Endodermal cell (in vitro differentiated cells): ENCODE results near the gene APOBEC3B. TPM values are rescaled to one million over a fixed set of nuclear protein-coding genes. Genes with fewer than 3 reads are reported as not detected.
A peak's percentile ranks its signal among the peaks of the same experiment; 100 is the strongest.
"Not testable (repeated sequence)": the region's sequence is repeated elsewhere in the genome, so short reads cannot be mapped to it uniquely, and the experiment has no call there.

Experiments
- DNase-seq: peaks from one replicate; pipeline ENCODE4 v3.0.0-alpha.2; 2017
- H3K27ac ChIP-seq: 2 replicates; pipeline ENCODE4 v1.5.1; 2013; ENCODE audit warnings: mild to moderate bottlenecking, low read depth, low read length, moderate library complexity
- H3K27me3 ChIP-seq: 2 replicates; pipeline ENCODE4 v1.6.1; 2013; ENCODE audit warnings: mild to moderate bottlenecking, low read length, moderate library complexity; ENCODE audit not compliant: insufficient read depth, control insufficient read depth, poor library complexity, severe bottlenecking
- H3K36me3 ChIP-seq: 2 replicates; pipeline ENCODE4 v1.7.0; 2013; ENCODE audit warnings: mild to moderate bottlenecking, low read length, moderate library complexity; ENCODE audit not compliant: control insufficient read depth, insufficient read depth
- H3K4me1 ChIP-seq: one replicate; pipeline ENCODE4 v1.7.0; 2013; ENCODE audit warnings: low read length; ENCODE audit not compliant: control insufficient read depth, insufficient read depth
- H3K4me3 ChIP-seq: 2 replicates; pipeline ENCODE4 v1.5.1; 2013; ENCODE audit warnings: mild to moderate bottlenecking, low read length, moderate library complexity
- H3K9ac ChIP-seq: 2 replicates; pipeline ENCODE4 v1.6.1; 2013; ENCODE audit warnings: mild to moderate bottlenecking, low read length, moderate library complexity; ENCODE audit not compliant: poor library complexity, severe bottlenecking; ENCODE audit errors: extremely low read depth
- H3K9me3 ChIP-seq: 2 replicates; pipeline ENCODE4 v1.6.1; 2013; ENCODE audit warnings: mild to moderate bottlenecking, low read length, moderate library complexity; ENCODE audit not compliant: control insufficient read depth
- H3K27ac Mint-ChIP-seq: 2 replicates; pipeline ENCODE4 v1.8.0; 2020; ENCODE audit warnings: mixed read lengths
- H3K27me3 Mint-ChIP-seq: 2 replicates; pipeline ENCODE4 v1.8.0; 2021; ENCODE audit warnings: mild to moderate bottlenecking, mixed read lengths; ENCODE audit not compliant: insufficient read depth
- H3K36me3 Mint-ChIP-seq: 2 replicates; pipeline ENCODE4 v1.8.0; 2020; ENCODE audit warnings: low read depth, mixed read lengths
- H3K4me1 Mint-ChIP-seq: 2 replicates; pipeline ENCODE4 v1.8.0; 2020; ENCODE audit warnings: mixed read lengths
- H3K4me3 Mint-ChIP-seq: 2 replicates; pipeline ENCODE4 v1.8.0; 2020; ENCODE audit warnings: mild to moderate bottlenecking, moderate library complexity, mixed read lengths
- H3K9me3 Mint-ChIP-seq: 2 replicates; pipeline ENCODE4 v1.8.0; 2020; ENCODE audit warnings: mild to moderate bottlenecking, mixed read lengths
- WGBS, 2 experiments: methylation state at CpG; one replicate each; pipeline versions ENCODE4 v1.1.5 to v1.1.7; 2013; ENCODE audit warnings: missing lambda C conversion rate in 2 of 2, mixed read lengths in 1 of 2; ENCODE audit not compliant: insufficient coverage in 1 of 2, insufficient read length in 1 of 2; 5-methylcytosine and 5-hydroxymethylcytosine counted together
- total RNA-seq, 2 donors: library from RNA; stranded (reverse); fragmentation: NEBNext Ultra II Directional in 1 of 2; extraction: Animal tissue kit (Norgen Biotek cat#: 25700) in 1 of 2; gene quantifications; 2 replicates in 1 of 2; 3 replicates in 1 of 2; pipeline ENCODE4 v1.2.1, GENCODE V29; 2021
- TF ChIP-seq, protein P1 (sequence below): fragments of 200-600 bp; sonication (generic); conservative IDR thresholded peaks from 2 replicates; pipeline ENCODE4 v1.5.0; 2021; ENCODE audit warnings: antibody characterized with exemption, mild to moderate bottlenecking

APOBEC3B gene
- total RNA-seq, 2 donors from 2014 or later: 4.1 to 5.4 TPM

DNA sequence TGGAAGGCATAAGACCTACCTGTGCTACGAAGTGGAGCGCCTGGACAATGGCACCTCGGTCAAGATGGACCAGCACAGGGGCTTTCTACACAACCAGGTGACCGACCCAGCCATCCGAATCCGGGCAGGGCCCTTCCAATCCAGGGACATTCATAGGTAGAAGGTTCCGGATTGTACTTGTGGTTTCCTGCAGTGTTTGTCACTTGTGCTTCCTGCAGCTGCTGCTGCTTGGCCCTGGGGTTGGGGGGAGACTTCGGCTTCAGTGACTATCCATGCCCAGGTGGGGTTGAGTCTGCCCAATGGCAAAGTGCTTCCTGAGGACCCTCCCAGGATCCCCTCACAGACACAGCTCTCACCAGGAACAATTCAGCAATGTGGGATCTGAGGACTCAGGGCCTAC, 22.6 kb upstream of the APOBEC3B start:
- DNase-seq: no peak
- Mint-ChIP-seq H3K27ac (no peak overlapping the region), H3K4me1 (no peaks in the 10 kb centered on the region), H3K9me3 (no peaks in the 10 kb centered on the region), H3K36me3 (no peaks in the 10 kb centered on the region), H3K4me3 (no peak overlapping the region), H3K27me3 (peaks cover 15% of the 10 kb centered on the region)
- H3K9me3 ChIP-seq: no peaks in the 10 kb centered on the region
- H3K27ac ChIP-seq: no peak overlapping the region
- no peak overlapping the region for H3K4me3 ChIP-seq
- TF ChIP-seq, protein P1, sequence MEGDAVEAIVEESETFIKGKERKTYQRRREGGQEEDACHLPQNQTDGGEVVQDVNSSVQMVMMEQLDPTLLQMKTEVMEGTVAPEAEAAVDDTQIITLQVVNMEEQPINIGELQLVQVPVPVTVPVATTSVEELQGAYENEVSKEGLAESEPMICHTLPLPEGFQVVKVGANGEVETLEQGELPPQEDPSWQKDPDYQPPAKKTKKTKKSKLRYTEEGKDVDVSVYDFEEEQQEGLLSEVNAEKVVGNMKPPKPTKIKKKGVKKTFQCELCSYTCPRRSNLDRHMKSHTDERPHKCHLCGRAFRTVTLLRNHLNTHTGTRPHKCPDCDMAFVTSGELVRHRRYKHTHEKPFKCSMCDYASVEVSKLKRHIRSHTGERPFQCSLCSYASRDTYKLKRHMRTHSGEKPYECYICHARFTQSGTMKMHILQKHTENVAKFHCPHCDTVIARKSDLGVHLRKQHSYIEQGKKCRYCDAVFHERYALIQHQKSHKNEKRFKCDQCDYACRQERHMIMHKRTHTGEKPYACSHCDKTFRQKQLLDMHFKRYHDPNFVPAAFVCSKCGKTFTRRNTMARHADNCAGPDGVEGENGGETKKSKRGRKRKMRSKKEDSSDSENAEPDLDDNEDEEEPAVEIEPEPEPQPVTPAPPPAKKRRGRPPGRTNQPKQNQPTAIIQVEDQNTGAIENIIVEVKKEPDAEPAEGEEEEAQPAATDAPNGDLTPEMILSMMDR: no peak
- peaks cover 10% of the 10 kb centered on the region for H3K27me3 ChIP-seq
- no peak overlapping the region for H3K9ac ChIP-seq
- H3K36me3 ChIP-seq: no peaks in the 10 kb centered on the region
- no peaks in the 10 kb centered on the region for H3K4me1 ChIP-seq
- WGBS, 2 experiments: 84 to 88% methylated on average over 6 to 8 of the region's 8 CpGs

DNA sequence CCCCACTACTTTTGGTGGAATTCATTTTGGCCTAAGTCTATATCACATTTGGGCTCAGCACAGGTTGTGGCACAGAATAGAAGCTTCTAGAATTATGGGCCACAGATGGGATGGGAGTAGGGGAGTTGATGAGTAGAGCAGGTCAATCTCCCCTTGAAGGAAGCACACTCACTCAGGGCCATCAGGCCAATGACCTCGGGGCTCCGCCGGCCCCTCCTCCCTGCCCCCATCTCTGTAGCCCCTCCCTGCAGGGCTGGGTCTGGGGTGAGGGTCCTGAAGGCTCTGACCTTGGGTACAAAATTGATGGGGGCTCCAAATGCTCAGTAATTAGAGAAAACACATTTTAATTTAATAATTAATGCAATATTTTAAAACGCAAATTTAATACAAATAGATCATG, 21.5 kb upstream of the APOBEC3B start:
- H3K4me1 Mint-ChIP-seq, H3K36me3 ChIP-seq, H3K4me3 Mint-ChIP-seq, H3K36me3 Mint-ChIP-seq, H3K9me3 ChIP-seq, H3K4me3 ChIP-seq, H3K9ac ChIP-seq, H3K27ac ChIP-seq, DNase-seq, H3K4me1 ChIP-seq, H3K27ac Mint-ChIP-seq, H3K9me3 Mint-ChIP-seq: not testable (repeated sequence)
- WGBS, 2 experiments: no CpG with 5 or more reads among the region's 4 CpGs
- peaks cover 10% of the 10 kb centered on the region for H3K27me3 ChIP-seq
- peaks cover 15% of the 10 kb centered on the region for H3K27me3 Mint-ChIP-seq

DNA sequence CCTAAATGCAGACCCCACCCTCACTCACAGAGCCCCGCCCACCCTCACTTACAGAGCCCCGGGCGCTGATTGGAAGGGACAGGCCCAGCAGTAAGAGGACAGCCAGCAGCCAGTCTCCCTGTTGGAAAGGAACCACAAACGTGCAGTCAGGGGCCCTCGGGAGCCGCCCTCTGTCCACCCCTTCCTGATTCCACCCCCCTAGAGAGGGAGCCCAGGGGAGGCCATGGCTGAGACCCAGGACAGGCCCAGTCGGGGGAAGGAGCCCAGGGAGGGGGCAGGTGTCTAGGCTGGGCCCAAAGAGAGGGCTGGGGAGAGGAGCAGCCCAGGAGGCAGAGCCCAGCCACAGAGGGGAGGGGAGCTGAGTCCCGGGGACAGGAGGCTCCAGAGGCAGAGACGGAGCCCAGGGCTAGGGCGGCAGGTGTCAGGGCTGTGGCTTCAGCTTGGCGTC, 18.8 kb upstream of the APOBEC3B start:
- not testable (repeated sequence) for H3K36me3 ChIP-seq, H3K4me3 ChIP-seq, H3K9me3 ChIP-seq, H3K9me3 Mint-ChIP-seq, H3K36me3 Mint-ChIP-seq, H3K27me3 ChIP-seq, H3K27ac ChIP-seq, H3K4me3 Mint-ChIP-seq, H3K27me3 Mint-ChIP-seq, H3K9ac ChIP-seq, H3K4me1 Mint-ChIP-seq, H3K4me1 ChIP-seq, H3K27ac Mint-ChIP-seq
- peak; percentile 76 for DNase-seq
- 62 to 76% methylated on average over 2 to 11 of the region's 11 CpGs for WGBS, 2 experiments

DNA sequence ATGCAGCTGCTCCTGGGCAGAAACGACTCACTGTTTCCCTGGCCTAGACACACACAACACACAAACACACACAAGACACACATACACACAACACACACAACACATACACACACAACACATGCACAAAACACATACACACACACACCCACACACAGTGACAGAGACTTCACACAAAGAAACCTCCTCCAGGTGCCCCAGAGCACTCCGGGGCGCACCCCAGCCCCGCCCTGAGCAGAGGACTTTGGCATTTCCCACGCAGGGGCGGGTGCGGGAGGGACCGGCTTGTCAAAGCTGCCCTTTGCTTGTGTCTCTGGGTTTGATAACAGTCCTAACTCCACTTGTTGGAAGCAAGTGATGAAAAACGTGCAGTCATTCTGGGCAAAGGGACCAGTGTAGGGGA, 18.3 kb upstream of the APOBEC3B start:
- TF ChIP-seq, protein P1: no peak
- Mint-ChIP-seq H3K27ac (no peak overlapping the region), H3K4me3 (no peak overlapping the region), H3K4me1 (peaks cover 5% of the 10 kb centered on the region), H3K9me3 (no peaks in the 10 kb centered on the region), H3K27me3 (peaks cover 5% of the 10 kb centered on the region), H3K36me3 (no peaks in the 10 kb centered on the region)
- Histone ChIP-seq H3K4me3 (no peak overlapping the region), H3K27ac (no peak overlapping the region), H3K36me3 (no peaks in the 10 kb centered on the region), H3K9me3 (no peaks in the 10 kb centered on the region), H3K4me1 (peaks cover 6% of the 10 kb centered on the region), H3K27me3 (peaks cover 1% of the 10 kb centered on the region), H3K9ac (no peak overlapping the region)
- no peak for DNase-seq
- 89 to 90% methylated on average over 9 of the region's 9 CpGs for WGBS, 2 experiments
